CD4-positive, alpha-beta T cell treated with Interferon alpha-2 for 1 hour (primary cell): Measurements from ENCODE around the gene PROSER1.
"Not testable (repeated sequence)": the region's sequence is repeated elsewhere in the genome, so short reads cannot be mapped to it uniquely, and the experiment has no call there.

Experiments
- DNase-seq, 2 donors: peaks; one replicate each; pipeline ENCODE4 v3.0.0-alpha.2; 2020 to 2022

The PROSER1 gene

DNA sequence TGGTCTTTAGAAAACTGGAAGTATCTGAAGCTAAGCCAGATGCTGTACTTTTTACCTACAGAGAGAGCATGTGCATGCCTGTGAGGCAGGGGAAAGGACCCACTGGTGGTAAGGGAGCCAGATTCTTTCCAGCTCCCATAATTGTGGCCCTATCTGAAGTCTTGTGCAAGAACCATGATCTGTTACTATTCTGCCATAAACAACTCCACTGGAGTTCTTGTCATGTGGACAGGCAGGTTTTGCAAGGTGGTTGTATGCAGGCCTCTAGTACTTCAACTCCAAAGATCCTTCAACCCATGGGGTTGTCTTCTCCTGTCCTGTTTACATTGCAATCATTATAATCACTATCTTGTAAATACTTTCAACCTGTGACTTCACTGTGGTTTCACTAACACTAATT, 14.1 kb downstream of the PROSER1 start:
- DNase-seq: no peak

- DNase-seq: no peak
These were observed 14.6 kb downstream of the PROSER1 start for GRCh38 chr13:39023316-39023715.

DNA sequence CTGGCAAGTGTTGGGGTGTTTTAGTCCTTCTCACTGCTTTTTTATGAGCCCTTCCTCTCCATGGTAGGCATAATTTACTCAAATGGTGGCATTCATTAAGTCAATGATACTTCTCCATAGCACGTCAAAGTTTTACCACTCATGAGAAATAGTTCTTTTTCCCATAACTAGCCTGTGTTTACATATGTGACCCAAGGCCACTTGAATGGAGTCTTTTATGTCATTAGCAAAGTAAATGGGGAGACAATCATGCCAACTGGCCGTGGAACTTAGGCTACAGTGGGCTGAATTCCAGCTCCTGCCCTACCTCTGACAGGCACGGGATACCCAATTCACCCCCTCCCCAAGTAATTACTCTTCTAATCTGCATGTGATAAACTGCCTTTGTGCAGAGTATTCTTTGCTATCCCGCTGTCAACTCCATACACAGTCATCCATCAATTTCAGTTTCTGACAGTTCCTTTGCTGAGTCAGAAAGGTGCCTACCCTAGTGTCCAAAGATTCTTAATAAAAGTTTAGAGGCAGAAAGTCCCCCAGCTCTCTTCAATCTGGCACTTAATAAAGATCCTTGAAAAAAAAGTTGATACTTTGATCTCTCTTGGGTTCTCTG, 16.9 kb downstream of the PROSER1 start:
- DNase-seq: no peak

GRCh38 chr13:39016787-39017186, 21.1 kb downstream of the PROSER1 start:
- peak in 1 of 2 donors; percentile 31 for DNase-seq

GRCh38 chr13:39016087-39016486, 21.8 kb downstream of the PROSER1 start:
- no peak for DNase-seq

GRCh38 chr13:39013462-39013861, 24.4 kb downstream of the PROSER1 start:
- no peak for DNase-seq

GRCh38 chr13:39012608-39013007, 25.3 kb downstream of the PROSER1 start:
- DNase-seq: no peak

DNA sequence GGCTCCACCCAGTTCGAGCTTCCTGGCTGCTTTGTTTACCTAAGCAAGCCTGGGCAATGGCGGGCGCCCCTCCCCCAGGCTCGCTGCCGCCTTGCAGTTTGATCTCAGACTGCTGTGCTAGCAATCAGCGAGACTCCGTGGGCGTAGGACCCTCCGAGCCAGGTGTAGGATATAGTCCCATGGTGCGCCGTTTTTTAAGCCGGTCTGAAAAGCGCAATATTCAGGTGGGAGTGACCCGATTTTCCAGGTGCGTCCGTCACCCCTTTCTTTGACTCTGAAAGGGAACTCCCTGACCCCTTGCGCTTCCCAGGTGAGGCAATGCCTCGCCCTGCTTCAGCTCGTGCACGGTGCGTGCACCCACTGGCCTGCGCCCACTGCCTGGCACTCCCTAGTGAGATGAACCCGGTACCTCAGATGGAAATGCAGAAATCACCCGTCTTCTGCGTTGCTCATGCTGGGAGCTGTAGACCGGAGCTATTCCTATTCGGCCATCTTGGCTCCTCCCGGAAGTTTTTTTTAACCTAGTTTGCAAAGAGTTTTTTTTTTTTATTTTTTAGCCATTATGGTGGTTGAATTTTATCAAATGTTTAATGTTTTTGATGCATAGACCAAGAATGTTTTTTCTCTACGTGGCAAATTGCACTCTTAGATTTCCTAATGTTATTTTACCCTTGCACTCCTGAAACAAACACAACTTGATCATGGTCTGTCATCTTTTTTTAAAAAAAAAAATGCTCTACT, 31.3 kb downstream of the PROSER1 start:
- DNase-seq: not testable (repeated sequence)

DNA sequence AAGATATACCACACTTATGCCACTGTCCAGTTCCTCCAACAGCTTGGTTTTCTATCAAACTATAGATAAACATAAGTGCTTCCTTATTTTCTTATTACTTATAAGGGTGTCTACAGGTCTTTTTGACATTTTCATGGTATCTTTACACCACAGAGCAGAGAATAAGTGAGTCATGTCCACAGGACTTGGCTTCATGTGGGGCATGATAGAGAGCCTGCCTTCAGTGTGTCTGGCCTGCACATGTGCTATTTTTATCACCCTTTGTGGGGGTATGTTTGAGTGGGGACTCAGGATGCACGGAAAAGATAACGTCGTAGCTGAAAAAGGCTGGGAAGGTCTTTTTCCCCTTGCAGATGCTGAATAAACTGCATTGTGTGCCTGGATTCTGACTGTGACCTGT, 39.1 kb downstream of the PROSER1 start:
- DNase-seq: no peak

DNA sequence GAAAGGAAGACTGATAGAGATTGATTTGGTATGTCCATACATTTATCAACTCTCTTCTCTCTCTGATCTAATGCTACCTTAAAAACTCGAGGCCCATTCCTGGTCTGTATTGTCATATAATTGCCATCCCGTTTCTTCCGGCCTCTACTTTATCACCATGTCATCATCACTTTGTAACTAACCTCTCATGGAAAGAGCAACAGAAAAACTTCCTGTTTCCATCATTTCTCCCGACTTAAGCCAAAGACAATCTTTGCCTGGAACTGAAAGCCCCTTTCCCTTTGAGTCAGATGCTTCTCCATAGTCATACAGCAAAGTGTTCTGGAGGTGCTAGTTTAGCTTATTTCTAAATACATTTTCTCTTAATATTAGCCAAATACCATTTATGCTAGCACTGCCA, 44.5 kb downstream of the PROSER1 start:
- no peak for DNase-seq

- no peak for DNase-seq
These were observed 47.2 kb downstream of the PROSER1 start, which contains the start of gene STOML3 for GRCh38 chr13:38990693-38991092. Gene STOML3, minus strand, starts transcription at chr13:38990831. Its CDS starts 110 bp downstream, at chr13:38990721.

DNA sequence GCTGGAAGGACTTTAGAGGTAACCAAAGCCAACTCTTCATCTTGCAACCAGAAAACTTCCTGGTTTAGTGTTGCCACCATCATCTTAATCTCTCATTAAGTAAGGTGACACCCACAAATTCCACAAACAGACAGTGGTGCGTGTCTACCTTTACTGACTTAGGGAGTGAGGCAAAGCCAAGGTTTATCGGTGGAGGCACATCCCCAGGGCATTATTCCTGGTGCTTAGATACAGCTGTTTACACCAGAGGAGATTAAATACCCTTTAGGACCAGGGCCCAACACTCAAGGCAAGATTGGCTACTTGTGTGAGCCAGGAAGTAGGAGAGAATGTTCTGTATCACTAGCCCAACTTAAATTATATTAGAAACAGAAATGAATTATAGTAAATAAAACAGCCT, 56.8 kb downstream of the PROSER1 start:
- no peak for DNase-seq

- DNase-seq: no peak
These were observed 57.2 kb downstream of the PROSER1 start for GRCh38 chr13:38980750-38981078.

DNA sequence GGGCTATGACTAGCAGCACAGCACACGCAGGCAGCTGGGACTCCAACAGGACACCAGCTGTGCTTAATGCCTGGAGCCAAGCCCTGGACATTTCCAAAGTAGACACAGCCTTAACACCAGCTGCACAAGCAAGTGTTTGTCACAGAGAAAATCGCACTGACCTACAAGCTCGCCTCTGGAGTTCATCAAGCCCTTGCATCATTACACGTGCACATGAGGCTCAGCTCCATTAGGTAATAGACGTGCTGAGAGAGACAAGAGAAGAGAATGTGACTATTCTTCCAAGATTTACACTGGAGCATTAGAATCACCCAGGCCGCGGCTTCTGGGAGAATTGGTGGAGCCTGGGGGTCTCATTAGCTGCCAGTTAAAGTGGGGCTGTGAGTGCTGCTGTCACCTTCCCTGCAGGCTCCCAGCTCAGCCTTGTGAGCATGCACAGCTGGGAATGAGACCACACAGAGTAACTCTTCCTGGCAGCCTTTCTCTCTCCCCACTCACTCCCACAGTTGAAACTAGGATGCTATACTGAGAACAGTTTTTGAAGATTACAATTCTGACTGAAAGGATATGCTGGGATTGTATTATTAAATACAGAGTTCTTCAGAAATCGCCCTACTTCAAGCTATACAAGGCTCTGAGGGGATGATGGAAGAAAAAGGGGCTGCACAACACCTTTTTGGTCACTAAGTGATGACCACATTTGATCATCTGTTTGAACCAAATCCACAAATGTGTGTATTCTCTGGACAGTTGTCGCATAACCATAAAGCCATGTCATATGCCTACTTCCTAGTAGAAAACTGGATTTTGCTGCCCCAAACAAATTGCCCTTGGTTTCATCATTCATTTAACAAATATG, 57.8 kb downstream of the PROSER1 start:
- no peak for DNase-seq

- DNase-seq: peak in 1 of 2 donors; percentile 3
These were observed 67.4 kb downstream of the PROSER1 start for GRCh38 chr13:38970380-38971051.

DNA sequence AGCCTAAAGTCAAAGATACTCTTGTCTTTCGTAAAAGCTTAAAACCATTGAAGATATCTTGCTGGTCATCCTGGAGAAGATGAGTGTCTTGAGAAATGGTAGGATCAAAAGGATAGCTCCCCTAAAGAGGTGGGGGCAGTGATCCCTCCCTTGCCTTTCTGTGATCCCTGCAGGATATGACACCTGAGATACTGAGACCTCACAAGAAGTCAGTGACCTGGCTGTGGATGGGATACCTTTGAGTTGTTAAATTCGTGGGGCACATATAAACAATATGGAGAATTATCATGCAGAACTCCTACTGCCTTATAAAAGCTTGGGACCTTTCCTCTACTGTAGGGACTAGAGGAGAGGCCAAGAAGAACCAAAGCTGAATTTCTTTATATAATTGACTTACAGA, 68.7 kb downstream of the PROSER1 start:
- DNase-seq: no peak

DNA sequence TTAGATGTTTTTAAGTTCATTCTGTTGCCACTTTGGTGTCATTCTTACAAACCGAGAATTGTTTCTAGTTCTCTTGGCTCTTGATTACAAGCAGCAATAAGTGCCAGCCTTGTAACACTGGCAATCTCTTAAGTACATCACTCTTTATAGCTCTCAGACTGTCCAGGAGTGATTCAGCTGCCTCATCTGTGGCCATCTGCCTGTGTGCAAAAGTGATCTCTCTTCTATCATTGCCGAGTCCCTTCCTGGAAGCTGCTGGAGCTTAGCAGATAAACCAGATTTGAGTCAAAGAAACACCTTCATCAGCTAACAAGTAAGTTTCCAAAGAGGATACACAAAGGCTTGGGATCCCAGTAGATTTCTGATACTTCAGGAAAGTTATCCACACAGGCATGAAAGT, 70.4 kb downstream of the PROSER1 start:
- no peak for DNase-seq

DNA sequence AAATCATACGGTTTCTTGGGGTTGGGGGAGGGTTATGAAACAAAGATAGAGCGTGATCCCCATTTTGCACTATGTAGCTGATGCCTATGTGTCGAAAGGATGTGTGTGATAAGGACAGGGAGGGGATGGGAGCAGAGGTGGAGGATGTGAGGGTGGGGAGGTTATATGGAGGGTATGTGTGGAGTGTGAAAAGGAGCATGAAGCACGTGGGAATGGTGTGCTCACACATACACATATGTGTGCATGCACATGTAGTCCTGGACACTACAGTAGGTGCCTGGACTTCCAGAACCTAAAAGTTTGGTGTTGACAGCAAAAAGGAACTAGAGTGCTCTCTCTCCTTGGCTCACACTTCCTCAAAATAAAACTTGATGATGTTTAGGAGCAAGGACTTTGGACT, 72.6 kb downstream of the PROSER1 start:
- DNase-seq: no peak

DNA sequence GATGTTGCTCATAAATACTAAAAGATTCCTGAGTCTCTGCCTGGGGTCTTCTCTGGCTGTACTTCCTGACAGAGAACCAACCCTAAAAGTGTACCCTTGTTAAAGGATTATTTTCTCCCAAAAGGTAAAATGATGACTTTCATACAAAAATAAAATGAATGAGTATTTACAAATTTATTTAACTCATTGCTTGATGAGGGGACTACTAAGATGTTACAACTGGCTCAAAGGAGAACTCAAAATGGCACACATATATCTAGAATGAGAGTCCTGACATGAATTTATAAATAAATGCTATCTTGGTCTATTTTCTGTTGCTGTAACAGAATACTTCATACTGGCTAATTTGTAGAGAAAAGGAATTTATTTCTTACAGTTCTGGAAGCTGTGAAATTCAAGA, 77.7 kb downstream of the PROSER1 start:
- DNase-seq: no peak
